ENCODE measurements around the gene KRT79. TPM values are rescaled to one million over a fixed set of nuclear protein-coding genes. Genes with fewer than 3 reads are reported as not detected.

The KRT79 gene
- total RNA-seq, 2 donors from 2014 or later = not detected

- no peak for DNase-seq (ENCODE audit: low spot score)
- intact Hi-C loops (cut with DNase I) = no loop called here
- Histone ChIP-seq H3K27ac (no peak overlapping the region), H3K27me3 (replicated peaks; ENCODE audit: insufficient read depth) (no peaks in the 10 kb centered on the region), H3K9me3 (no peaks in the 10 kb centered on the region), H3K4me1 (replicated peaks) (no peaks in the 10 kb centered on the region), H3K4me3 (no peak overlapping the region), H3K36me3 (no peaks in the 10 kb centered on the region)
- WGBS = 81% methylated on average over 12 of the region's 12 CpGs
- TF ChIP-seq POLR2A (IDR thresholded peaks at IDR 0.05) (no peak), POLR2AphosphoS5 (IDR thresholded peaks at IDR 0.05) (no peak)
- TF ChIP-seq, protein P1, sequence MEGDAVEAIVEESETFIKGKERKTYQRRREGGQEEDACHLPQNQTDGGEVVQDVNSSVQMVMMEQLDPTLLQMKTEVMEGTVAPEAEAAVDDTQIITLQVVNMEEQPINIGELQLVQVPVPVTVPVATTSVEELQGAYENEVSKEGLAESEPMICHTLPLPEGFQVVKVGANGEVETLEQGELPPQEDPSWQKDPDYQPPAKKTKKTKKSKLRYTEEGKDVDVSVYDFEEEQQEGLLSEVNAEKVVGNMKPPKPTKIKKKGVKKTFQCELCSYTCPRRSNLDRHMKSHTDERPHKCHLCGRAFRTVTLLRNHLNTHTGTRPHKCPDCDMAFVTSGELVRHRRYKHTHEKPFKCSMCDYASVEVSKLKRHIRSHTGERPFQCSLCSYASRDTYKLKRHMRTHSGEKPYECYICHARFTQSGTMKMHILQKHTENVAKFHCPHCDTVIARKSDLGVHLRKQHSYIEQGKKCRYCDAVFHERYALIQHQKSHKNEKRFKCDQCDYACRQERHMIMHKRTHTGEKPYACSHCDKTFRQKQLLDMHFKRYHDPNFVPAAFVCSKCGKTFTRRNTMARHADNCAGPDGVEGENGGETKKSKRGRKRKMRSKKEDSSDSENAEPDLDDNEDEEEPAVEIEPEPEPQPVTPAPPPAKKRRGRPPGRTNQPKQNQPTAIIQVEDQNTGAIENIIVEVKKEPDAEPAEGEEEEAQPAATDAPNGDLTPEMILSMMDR (IDR thresholded peaks at IDR 0.05) = no peak
Measured at GRCh38 chr12:52847335-52848102, 13.4 kb upstream of the KRT79 start.

- intact Hi-C loops (cut with DNase I) = no loop called here
- no peaks in the 10 kb centered on the region for H3K4me1 ChIP-seq (replicated peaks)
- no peak overlapping the region for H3K4me3 ChIP-seq
- H3K36me3 ChIP-seq = no peaks in the 10 kb centered on the region
- TF ChIP-seq POLR2A (IDR thresholded peaks at IDR 0.05) = no peak
- TF ChIP-seq POLR2AphosphoS5 (IDR thresholded peaks at IDR 0.05) = no peak
- TF ChIP-seq, protein P1 (IDR thresholded peaks at IDR 0.05) = no peak
- no peak for DNase-seq (ENCODE audit: low spot score)
- H3K27me3 ChIP-seq (replicated peaks; ENCODE audit: insufficient read depth) = no peaks in the 10 kb centered on the region
- 89% methylated on average over 8 of the region's 8 CpGs for WGBS
- no peak overlapping the region for H3K27ac ChIP-seq
- H3K9me3 ChIP-seq = no peaks in the 10 kb centered on the region
Measured at GRCh38 chr12:52846356-52846970, 12.4 kb upstream of the KRT79 start.

DNA sequence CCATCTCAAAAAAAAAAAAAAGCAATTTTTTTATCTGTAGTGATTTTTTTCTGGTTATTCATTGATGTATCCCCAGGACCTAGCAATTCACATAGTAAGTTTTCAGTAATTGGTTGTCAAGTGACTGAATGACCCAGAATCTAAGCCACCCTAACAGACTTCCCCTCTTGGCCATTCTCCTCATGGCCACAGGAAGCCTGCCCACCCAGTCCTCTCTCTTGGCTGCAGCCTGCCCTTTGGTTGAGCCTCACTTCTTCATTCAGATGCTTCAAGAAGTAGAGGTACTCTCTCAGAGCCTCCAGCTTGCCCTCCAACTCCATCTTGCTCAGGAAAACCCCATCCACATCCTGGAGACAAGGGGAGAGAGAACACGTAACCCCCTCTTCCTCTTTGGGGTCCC, 11.8 kb upstream of the KRT79 start:
- H3K4me3 ChIP-seq = no peak overlapping the region
- WGBS = 95% methylated on average over 1 of the region's 1 CpG
- H3K9me3 ChIP-seq = no peaks in the 10 kb centered on the region
- H3K27me3 ChIP-seq (replicated peaks; ENCODE audit: insufficient read depth) = no peaks in the 10 kb centered on the region
- intact Hi-C loops (cut with DNase I) = no loop called here
- no peaks in the 10 kb centered on the region for H3K36me3 ChIP-seq
- H3K27ac ChIP-seq = no peak overlapping the region
- no peaks in the 10 kb centered on the region for H3K4me1 ChIP-seq (replicated peaks)
- TF ChIP-seq, protein P1 (IDR thresholded peaks at IDR 0.05) = no peak
- TF ChIP-seq POLR2AphosphoS5 (IDR thresholded peaks at IDR 0.05) (no peak), POLR2A (IDR thresholded peaks at IDR 0.05) (no peak)
- DNase-seq (ENCODE audit: low spot score) = no peak

- Histone ChIP-seq H3K9me3 (no peaks in the 10 kb centered on the region), H3K27ac (no peak overlapping the region), H3K27me3 (replicated peaks; ENCODE audit: insufficient read depth) (no peaks in the 10 kb centered on the region), H3K36me3 (no peaks in the 10 kb centered on the region), H3K4me1 (replicated peaks) (no peaks in the 10 kb centered on the region), H3K4me3 (no peak overlapping the region)
- intact Hi-C loops (cut with DNase I) = no loop called here
- DNase-seq (ENCODE audit: low spot score) = no peak
- 98% methylated on average over 11 of the region's 11 CpGs for WGBS
- no peak for TF ChIP-seq POLR2A (IDR thresholded peaks at IDR 0.05)
- TF ChIP-seq, protein P1 (IDR thresholded peaks at IDR 0.05) = no peak
- no peak for TF ChIP-seq POLR2AphosphoS5 (IDR thresholded peaks at IDR 0.05)
Measured at GRCh38 chr12:52844386-52844785, 10.3 kb upstream of the KRT79 start.
